ENCODE results near the gene HDC. TPM values are rescaled to one million over a fixed set of nuclear protein-coding genes. Genes with fewer than 3 reads are reported as not detected.

HDC gene
- total and polyA plus RNA-seq, 10 of the 15 experiments (the other 5 are each of a cell fraction or from before 2014, with no cell fraction given) = not detected

DNA sequence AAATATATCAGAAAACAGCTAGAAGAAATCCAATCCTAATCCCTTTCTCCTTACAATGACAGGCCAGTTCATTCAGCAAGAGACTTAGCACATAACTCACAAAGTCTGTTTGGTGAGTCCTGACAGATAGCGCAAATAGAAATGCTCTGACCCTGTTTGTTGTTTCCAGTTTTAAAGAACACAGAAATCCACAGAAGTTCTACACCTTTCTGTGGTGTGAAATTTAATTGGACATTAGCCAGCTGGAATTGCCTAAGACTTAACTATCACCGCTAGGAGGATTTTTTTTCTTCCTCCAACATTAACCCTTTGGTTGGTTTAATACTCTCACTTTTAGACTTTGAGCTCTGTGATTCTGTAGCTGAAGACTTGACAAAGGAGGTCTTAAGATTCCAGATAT lies 30.8 kb downstream of the HDC start:
- ATAC-seq (no peak), FAIRE-seq (no peak), DNase-seq (ENCODE audit: low read depth, low spot score) (no peak)
- in situ Hi-C loops (cut with MboI) (no loop called here), intact Hi-C loops (cut with micrococcal nuclease; ENCODE audit: unreplicated experiment) (no loop called here)
- no peaks in the 10 kb centered on the region for H3K36me3 ChIP-seq (ENCODE audit: control insufficient read depth in 2 of 2, insufficient read depth in 2 of 2, low read length in 1 of 2)
- WGBS (ENCODE audit: insufficient coverage, insufficient replicate concordance, low lambda C conversion rate, missing lambda C conversion rate) = 100% methylated on average over 2 of the region's 2 CpGs
- TF ChIP-seq, protein P1, sequence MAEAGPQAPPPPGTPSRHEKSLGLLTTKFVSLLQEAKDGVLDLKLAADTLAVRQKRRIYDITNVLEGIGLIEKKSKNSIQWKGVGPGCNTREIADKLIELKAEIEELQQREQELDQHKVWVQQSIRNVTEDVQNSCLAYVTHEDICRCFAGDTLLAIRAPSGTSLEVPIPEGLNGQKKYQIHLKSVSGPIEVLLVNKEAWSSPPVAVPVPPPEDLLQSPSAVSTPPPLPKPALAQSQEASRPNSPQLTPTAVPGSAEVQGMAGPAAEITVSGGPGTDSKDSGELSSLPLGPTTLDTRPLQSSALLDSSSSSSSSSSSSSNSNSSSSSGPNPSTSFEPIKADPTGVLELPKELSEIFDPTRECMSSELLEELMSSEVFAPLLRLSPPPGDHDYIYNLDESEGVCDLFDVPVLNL (IDR thresholded peaks at IDR 0.05; ENCODE audit: low read depth, low read length) = no peak
- TF ChIP-seq NR2C1 (IDR thresholded peaks at IDR 0.05) (no peak), FOXM1 (IDR thresholded peaks at IDR 0.05; ENCODE audit: low read depth, low read length) (no peak)
- H3K79me2 ChIP-seq (ENCODE audit: control insufficient read depth, insufficient read depth, low read length) = no peaks in the 10 kb centered on the region
- H3K4me2 ChIP-seq (ENCODE audit: control insufficient read depth, insufficient read depth) = no peak overlapping the region
- H3K27me3 ChIP-seq (replicated peaks in 1 of 2; ENCODE audit: control insufficient read depth in 2 of 2, insufficient read depth in 2 of 2, low read length in 1 of 2) = no peaks in the 10 kb centered on the region
- no TSS peak for BruUV-seq (replicated peaks)
- ChIA-PET RAD21 (ENCODE audit: unreplicated experiment) (no interaction called here), CTCF (interaction anchor here (1.0 kb wide), 1 partner anchor 17 kb away, joined by 4 read pairs; no protein-coding TSS in a partner anchor), SMC1A (ENCODE audit: uncharacterized antibody, unreplicated experiment) (interaction anchor here (0.9 kb wide), 1 partner anchor 17 kb away, joined by 3 read pairs; no protein-coding TSS in a partner anchor), POLR2A (no interaction called here)
- no peaks in the 10 kb centered on the region for H4K20me1 ChIP-seq (ENCODE audit: control insufficient read depth, insufficient read depth)
- H3K9ac ChIP-seq (ENCODE audit: control insufficient read depth, insufficient read depth, low read length) = no peak overlapping the region
- no peak overlapping the region for H3K27ac ChIP-seq (ENCODE audit: control insufficient read depth, insufficient read depth)
- no peaks in the 10 kb centered on the region for H3K9me3 ChIP-seq (replicated peaks; ENCODE audit: control insufficient read depth, insufficient read depth, low read length)
- H2AFZ ChIP-seq (ENCODE audit: control insufficient read depth, low read depth, low read length) = no peak overlapping the region
- no peaks in the 10 kb centered on the region for H3K4me1 ChIP-seq (ENCODE audit: control insufficient read depth, insufficient read depth, low read length)
- no peak overlapping the region for H3K4me3 ChIP-seq

DNA sequence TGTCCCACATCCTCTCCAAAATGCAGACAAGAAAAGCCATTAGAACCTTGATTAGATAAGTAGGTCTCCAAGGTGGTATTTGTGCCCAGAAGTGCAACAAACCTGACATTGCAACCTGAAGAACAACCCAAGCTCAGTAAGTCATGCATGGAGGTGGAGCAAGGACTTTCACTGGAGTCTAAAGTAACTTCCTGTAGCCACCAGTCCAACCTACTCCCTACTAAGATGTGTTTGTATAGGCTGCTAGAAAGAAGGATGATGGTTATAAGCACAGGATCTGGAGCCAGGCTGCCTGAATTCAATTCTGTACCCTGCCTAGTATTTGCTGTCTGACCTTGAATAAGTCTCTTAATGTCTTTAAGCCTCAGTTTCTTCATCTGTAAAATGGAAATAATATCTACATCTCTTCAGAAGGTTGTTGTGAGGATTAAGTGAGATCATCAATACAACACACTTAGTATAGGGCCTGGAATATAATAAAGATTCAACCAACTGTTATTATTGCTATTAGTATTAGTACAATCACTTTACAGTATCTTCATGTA lies 32.3 kb downstream of the HDC start:
- H3K9me3 ChIP-seq (replicated peaks; ENCODE audit: control insufficient read depth, insufficient read depth, low read length) = no peaks in the 10 kb centered on the region
- RAD21 ChIA-PET (ENCODE audit: unreplicated experiment) = no interaction called here
- no peaks in the 10 kb centered on the region for H3K79me2 ChIP-seq (ENCODE audit: control insufficient read depth, insufficient read depth, low read length)
- BruUV-seq (replicated peaks) = no TSS peak
- intact Hi-C loops (cut with micrococcal nuclease; ENCODE audit: unreplicated experiment) (no loop called here), in situ Hi-C loops (cut with MboI) (no loop called here)
- no peak overlapping the region for H3K4me2 ChIP-seq (ENCODE audit: control insufficient read depth, insufficient read depth)
- no peak overlapping the region for H3K9ac ChIP-seq (ENCODE audit: control insufficient read depth, insufficient read depth, low read length)
- H3K4me1 ChIP-seq (ENCODE audit: control insufficient read depth, insufficient read depth, low read length) = no peaks in the 10 kb centered on the region
- SMC1A ChIA-PET (ENCODE audit: uncharacterized antibody, unreplicated experiment) = interaction anchor here (1.2 kb wide), 1 partner anchor 83 kb away, joined by 4 read pairs; no protein-coding TSS in a partner anchor
- no peaks in the 10 kb centered on the region for H4K20me1 ChIP-seq (ENCODE audit: control insufficient read depth, insufficient read depth)
- H3K4me3 ChIP-seq = no peak overlapping the region
- no peak for FAIRE-seq
- H2AFZ ChIP-seq (ENCODE audit: control insufficient read depth, low read depth, low read length) = no peak overlapping the region
- DNase-seq (ENCODE audit: low read depth, low spot score) = no peak
- H3K36me3 ChIP-seq (ENCODE audit: control insufficient read depth in 2 of 2, insufficient read depth in 2 of 2, low read length in 1 of 2) = no peaks in the 10 kb centered on the region
- no peak overlapping the region for H3K27ac ChIP-seq (ENCODE audit: control insufficient read depth, insufficient read depth)
- ATAC-seq = no peak
- CTCF ChIA-PET = no interaction called here
- POLR2A ChIA-PET = no interaction called here
- H3K27me3 ChIP-seq (replicated peaks in 1 of 2; ENCODE audit: control insufficient read depth in 2 of 2, insufficient read depth in 2 of 2, low read length in 1 of 2) = no peaks in the 10 kb centered on the region
- TF ChIP-seq IKZF1 (conservative IDR thresholded peaks at IDR 0.05) (no peak), WRNIP1 (IDR thresholded peaks at IDR 0.05; ENCODE audit: borderline replicate concordance, low read depth, low read length) (no peak), POLR2AphosphoS2 (IDR thresholded peaks at IDR 0.05; ENCODE audit: low read depth, low read length) (no peak), KDM1A (IDR thresholded peaks at IDR 0.05; ENCODE audit: borderline replicate concordance) (no peak), CHD2 (IDR thresholded peaks at IDR 0.05; ENCODE audit: borderline replicate concordance, low read depth, low read length) (no peak), NFXL1 (IDR thresholded peaks at IDR 0.05; ENCODE audit: borderline replicate concordance) (no peak), ZSCAN29 (IDR thresholded peaks at IDR 0.05) (no peak), NFIC (IDR thresholded peaks at IDR 0.05; ENCODE audit: low read depth, low read length) (no peak), RFX5 (IDR thresholded peaks at IDR 0.05; ENCODE audit: low read depth, low read length) (no peak), FOXM1 (IDR thresholded peaks at IDR 0.05; ENCODE audit: low read depth, low read length) (no peak), HDAC2 (IDR thresholded peaks at IDR 0.05) (no peak)
- TF ChIP-seq, protein P2, sequence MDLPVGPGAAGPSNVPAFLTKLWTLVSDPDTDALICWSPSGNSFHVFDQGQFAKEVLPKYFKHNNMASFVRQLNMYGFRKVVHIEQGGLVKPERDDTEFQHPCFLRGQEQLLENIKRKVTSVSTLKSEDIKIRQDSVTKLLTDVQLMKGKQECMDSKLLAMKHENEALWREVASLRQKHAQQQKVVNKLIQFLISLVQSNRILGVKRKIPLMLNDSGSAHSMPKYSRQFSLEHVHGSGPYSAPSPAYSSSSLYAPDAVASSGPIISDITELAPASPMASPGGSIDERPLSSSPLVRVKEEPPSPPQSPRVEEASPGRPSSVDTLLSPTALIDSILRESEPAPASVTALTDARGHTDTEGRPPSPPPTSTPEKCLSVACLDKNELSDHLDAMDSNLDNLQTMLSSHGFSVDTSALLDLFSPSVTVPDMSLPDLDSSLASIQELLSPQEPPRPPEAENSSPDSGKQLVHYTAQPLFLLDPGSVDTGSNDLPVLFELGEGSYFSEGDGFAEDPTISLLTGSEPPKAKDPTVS (IDR thresholded peaks at IDR 0.05; ENCODE audit: low read depth, low read length) = no peak
